OCI-LY7 (cell line): ENCODE results near the gene ABCA13. TPM values are rescaled to one million over a fixed set of nuclear protein-coding genes. Genes with fewer than 3 reads are reported as not detected.

Source experiments
- BruUV-seq: library from RNA; stranded (reverse); fragments of 400-500 nt; replicated peaks from 2 replicates; lab custom pipeline; 2021; lab: Mats Ljungman, UMichigan
- CTCF ChIA-PET: fragments of 300-600 bp; sonication (Branson Sonifier 250); formaldehyde crosslinking; loops from one replicate; lab custom pipeline; 2022; ENCODE audit warnings: antibody characterized with exemption; ENCODE audit not compliant: unreplicated experiment; lab: Charles Lee
- POLR2A ChIA-PET: fragments of 300-600 bp; sonication (Branson Sonifier 250); formaldehyde crosslinking; loops from one replicate; lab custom pipeline; 2022; ENCODE audit warnings: antibody characterized with exemption; lab: Charles Lee
- DNase-seq: peaks from one replicate; pipeline ENCODE4 v3.0.0-alpha.2; 2015; ENCODE audit warnings: low spot score
- H2AFZ ChIP-seq: fragments of 200-600 bp; sonication (generic), shearing (Covaris generic); 2 replicates; pipeline ENCODE4 v1.6.1; 2014; ENCODE audit warnings: mild to moderate bottlenecking, antibody characterized with exemption, low read length, moderate library complexity
- H3K27ac ChIP-seq: fragments of 200-600 bp; sonication (generic); 2 replicates; pipeline ENCODE4 v1.5.1; 2014; ENCODE audit warnings: mixed run types, low read depth, mild to moderate bottlenecking, moderate library complexity, low read length, inconsistent platforms; ENCODE audit not compliant: poor library complexity, severe bottlenecking
- H3K36me3 ChIP-seq: fragments of 200-600 bp; sonication (generic); 2 replicates; pipeline ENCODE4 v1.6.1; 2014; ENCODE audit warnings: mild to moderate bottlenecking, antibody characterized with exemption, low read length, moderate library complexity, mixed read lengths; ENCODE audit not compliant: insufficient read depth
- H3K4me1 ChIP-seq: fragments of 200-600 bp; sonication (generic); 2 replicates; pipeline ENCODE4 v1.5.1; 2014; ENCODE audit warnings: mild to moderate bottlenecking, low read length; ENCODE audit not compliant: insufficient read depth, poor library complexity, severe bottlenecking
- H3K4me2 ChIP-seq: fragments of 200-600 bp; sonication (generic); 2 replicates; pipeline ENCODE4 v1.6.1; 2014; ENCODE audit warnings: mild to moderate bottlenecking, low read length
- H3K4me3 ChIP-seq: fragments of 200-600 bp; sonication (generic); 2 replicates; pipeline ENCODE4 v1.5.1; 2014; ENCODE audit warnings: mild to moderate bottlenecking, low read depth, low read length; ENCODE audit not compliant: poor library complexity, severe bottlenecking
- H3K79me2 ChIP-seq: fragments of 200-600 bp; sonication (generic); 2 replicates; pipeline ENCODE4 v1.6.1; 2016; ENCODE audit warnings: low read depth, mild to moderate bottlenecking, low read length, moderate library complexity, mixed read lengths; ENCODE audit not compliant: insufficient read depth
- H3K9me2 ChIP-seq: fragments of 200-600 bp; sonication (generic); 2 replicates; pipeline ENCODE4 v1.6.1; 2016; ENCODE audit warnings: mild to moderate bottlenecking, low read length, mixed read lengths; ENCODE audit not compliant: insufficient read depth
- H3K9me3 ChIP-seq: fragments of 200-600 bp; sonication (generic); 2 replicates; pipeline ENCODE4 v1.6.1; 2014; ENCODE audit warnings: mild to moderate bottlenecking, mixed run types, low read length, mixed read lengths
- H4K20me1 ChIP-seq: fragments of 200-600 bp; sonication (generic); 2 replicates; pipeline ENCODE4 v1.6.1; 2014; ENCODE audit warnings: mild to moderate bottlenecking, antibody characterized with exemption, low read length, moderate library complexity, mixed read lengths; ENCODE audit not compliant: insufficient read depth
- EZH2phosphoT487 ChIP-seq: fragments of 200-600 bp; sonication (generic); IDR thresholded peaks from 2 replicates; pipeline ENCODE4 v1.6.1; 2018; ENCODE audit warnings: low read depth, borderline replicate concordance, mild to moderate bottlenecking, mixed run types, antibody characterized with exemption, low read length, moderate library complexity, mixed read lengths
- intact Hi-C: fragments of 100-400 bp; cut with micrococcal nuclease; formaldehyde crosslinking; loops from one replicate; pipeline ENCODE4 v1.10.0; 2022; ENCODE audit not compliant: unreplicated experiment
- total RNA-seq, 2 experiments: library from RNA; depleted of rRNA in 1 of 2; stranded (reverse); fragments of >200 nt in 1 of 2; shearing (Covaris generic) in 1 of 2; gene quantifications; 2 replicates each; pipeline ENCODE4 v1.2.3, GENCODE V29; 2014 to 2022
- TF ChIP-seq, protein P1 (sequence below): fragments of 200-600 bp; sonication (generic); conservative IDR thresholded peaks from 2 replicates; pipeline ENCODE4 v1.5.1; 2014; ENCODE audit warnings: mild to moderate bottlenecking, antibody characterized with exemption, low read length, moderate library complexity, mixed read lengths

Gene ABCA13
- total RNA-seq, 2 experiments from 2014 or later: not detected

DNA sequence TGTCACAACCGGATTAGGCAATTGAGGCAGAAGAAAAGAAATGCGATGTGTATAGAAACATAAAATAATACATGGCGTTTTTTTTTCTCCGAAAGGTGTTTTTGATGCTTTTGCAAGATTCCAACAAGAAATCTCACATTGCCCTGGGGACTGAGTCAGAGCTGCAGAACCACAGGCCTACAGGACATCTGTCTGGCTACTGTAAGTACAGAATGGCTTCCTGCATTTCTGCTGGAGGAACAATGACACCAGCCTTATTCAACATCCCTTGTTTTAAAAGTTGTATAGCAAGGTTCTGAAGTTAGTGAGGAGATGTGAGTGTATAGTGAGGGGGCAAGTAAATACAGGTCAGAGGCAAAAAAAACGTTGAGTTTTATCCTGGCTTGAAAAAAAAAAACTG, 256.4 kb downstream of the ABCA13 start:
- H4K20me1 ChIP-seq: no peaks in the 10 kb centered on the region
- H3K79me2 ChIP-seq: no peaks in the 10 kb centered on the region
- no peaks in the 10 kb centered on the region for H3K9me3 ChIP-seq
- TF ChIP-seq EZH2phosphoT487: no peak
- TF ChIP-seq, protein P1, sequence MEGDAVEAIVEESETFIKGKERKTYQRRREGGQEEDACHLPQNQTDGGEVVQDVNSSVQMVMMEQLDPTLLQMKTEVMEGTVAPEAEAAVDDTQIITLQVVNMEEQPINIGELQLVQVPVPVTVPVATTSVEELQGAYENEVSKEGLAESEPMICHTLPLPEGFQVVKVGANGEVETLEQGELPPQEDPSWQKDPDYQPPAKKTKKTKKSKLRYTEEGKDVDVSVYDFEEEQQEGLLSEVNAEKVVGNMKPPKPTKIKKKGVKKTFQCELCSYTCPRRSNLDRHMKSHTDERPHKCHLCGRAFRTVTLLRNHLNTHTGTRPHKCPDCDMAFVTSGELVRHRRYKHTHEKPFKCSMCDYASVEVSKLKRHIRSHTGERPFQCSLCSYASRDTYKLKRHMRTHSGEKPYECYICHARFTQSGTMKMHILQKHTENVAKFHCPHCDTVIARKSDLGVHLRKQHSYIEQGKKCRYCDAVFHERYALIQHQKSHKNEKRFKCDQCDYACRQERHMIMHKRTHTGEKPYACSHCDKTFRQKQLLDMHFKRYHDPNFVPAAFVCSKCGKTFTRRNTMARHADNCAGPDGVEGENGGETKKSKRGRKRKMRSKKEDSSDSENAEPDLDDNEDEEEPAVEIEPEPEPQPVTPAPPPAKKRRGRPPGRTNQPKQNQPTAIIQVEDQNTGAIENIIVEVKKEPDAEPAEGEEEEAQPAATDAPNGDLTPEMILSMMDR: no peak
- H2AFZ ChIP-seq: peak overlapping the region; percentile 45; the same call in 1 of the 2 replicates
- H3K4me1 ChIP-seq: peaks cover 28% of the 10 kb centered on the region
- H3K4me3 ChIP-seq: no peak overlapping the region
- H3K27ac ChIP-seq: peak overlapping the region; percentile 32
- peak overlapping the region; percentile 41 for H3K4me2 ChIP-seq
- BruUV-seq: no TSS peak
- peak; percentile 7 for DNase-seq
- POLR2A ChIA-PET: interaction anchor here (0.7 kb wide), 1 partner anchor 574 kb away, joined by 4 read pairs; no protein-coding TSS in a partner anchor
- no peaks in the 10 kb centered on the region for H3K36me3 ChIP-seq
- intact Hi-C loops: loop anchor here (5.0 kb wide), 2 partner anchors 1365 to 1425 kb away; no protein-coding TSS in a partner anchor
- H3K9me2 ChIP-seq: no peaks in the 10 kb centered on the region
- CTCF ChIA-PET: no interaction called here

DNA sequence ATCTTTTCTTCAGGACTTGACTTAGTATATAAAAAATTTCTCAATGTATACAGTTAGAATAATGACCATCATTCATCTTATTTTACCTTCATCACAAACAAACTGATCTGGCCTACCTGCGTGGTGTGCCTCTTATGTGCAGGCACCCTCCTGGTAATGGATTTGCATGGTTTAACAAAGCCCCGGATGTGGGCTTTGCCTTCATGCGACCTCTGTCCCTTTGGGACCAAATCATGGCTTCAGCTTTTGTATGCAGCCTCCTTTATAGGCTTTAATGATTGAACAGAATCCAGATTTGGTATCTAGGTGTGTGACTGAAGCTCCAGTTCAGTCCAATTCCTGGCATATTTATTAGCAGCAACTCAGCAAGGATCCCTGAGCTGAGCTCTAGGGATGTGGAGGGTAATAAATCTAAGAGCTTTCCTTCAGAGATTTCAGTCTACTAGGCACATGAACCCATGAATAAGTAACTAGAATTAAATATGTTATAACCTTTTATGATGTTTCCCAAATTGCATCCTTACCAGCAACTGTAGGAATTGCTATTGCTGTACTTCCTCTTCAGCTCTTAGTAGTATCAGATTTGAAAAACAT, 256.9 kb downstream of the ABCA13 start:
- Histone ChIP-seq H3K4me1 (peaks cover 28% of the 10 kb centered on the region), H3K9me3 (no peaks in the 10 kb centered on the region), H3K79me2 (no peaks in the 10 kb centered on the region), H2AFZ (peak overlapping the region; percentile 45; the same call in 1 of the 2 replicates), H3K36me3 (no peaks in the 10 kb centered on the region), H3K4me2 (peak overlapping the region; percentile 41), H4K20me1 (no peaks in the 10 kb centered on the region), H3K9me2 (no peaks in the 10 kb centered on the region), H3K4me3 (no peak overlapping the region), H3K27ac (no peak overlapping the region)
- BruUV-seq: no TSS peak
- ChIA-PET POLR2A (interaction anchor here (0.7 kb wide), 2 partner anchors 21 to 574 kb away, joined by 4 read pairs; no protein-coding TSS in a partner anchor), CTCF (no interaction called here)
- peak; percentile 72 for DNase-seq
- TF ChIP-seq EZH2phosphoT487: no peak
- TF ChIP-seq, protein P1: no peak
- intact Hi-C loops: loop anchor here (5.0 kb wide), 2 partner anchors 1364 to 1424 kb away; no protein-coding TSS in a partner anchor

DNA sequence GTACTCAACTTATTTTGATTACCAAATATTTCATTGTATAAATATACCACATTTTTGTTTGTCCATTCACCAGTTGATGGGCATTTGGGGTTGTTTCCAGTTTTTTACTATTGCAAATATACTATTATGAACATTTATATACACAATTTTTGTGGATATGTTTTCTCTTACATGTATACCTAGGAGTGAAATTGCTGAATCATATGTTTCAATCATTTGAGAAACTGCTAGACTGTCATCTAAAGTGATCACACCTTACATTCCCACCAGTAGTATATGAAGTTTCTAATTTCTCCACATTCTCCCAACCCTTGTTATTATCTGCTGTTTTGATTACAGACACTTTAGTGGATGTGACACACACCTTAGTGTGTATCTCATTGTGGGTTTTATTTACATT, 257.9 kb downstream of the ABCA13 start:
- Histone ChIP-seq H3K36me3 (no peaks in the 10 kb centered on the region), H4K20me1 (no peaks in the 10 kb centered on the region), H3K4me2 (no peak overlapping the region), H3K4me1 (peaks cover 28% of the 10 kb centered on the region), H3K9me2 (no peaks in the 10 kb centered on the region), H3K4me3 (no peak overlapping the region), H3K79me2 (no peaks in the 10 kb centered on the region), H3K27ac (no peak overlapping the region), H3K9me3 (no peaks in the 10 kb centered on the region), H2AFZ (peak overlapping the region; percentile 45; the same call in 1 of the 2 replicates)
- ChIA-PET CTCF (no interaction called here), POLR2A (no interaction called here)
- TF ChIP-seq, protein P1: no peak
- TF ChIP-seq EZH2phosphoT487: no peak
- BruUV-seq: no TSS peak
- intact Hi-C loops: loop anchor here (5.0 kb wide), 2 partner anchors 1363 to 1423 kb away; no protein-coding TSS in a partner anchor
- DNase-seq: no peak
